H9 (cell line): Measurements from ENCODE around the gene HOMER1. TPM values are rescaled to one million over a fixed set of nuclear protein-coding genes. Genes with fewer than 3 reads are reported as not detected.

Experiments
- DNase-seq: peaks from one replicate; pipeline ENCODE4 v3.0.0-alpha.2; 2017
- H2AFZ ChIP-seq: one replicate; pipeline ENCODE4 v1.6.1; 2013; ENCODE audit warnings: mild to moderate bottlenecking, low read length, control low read depth, moderate library complexity
- H2AK5ac ChIP-seq: 2 replicates; pipeline ENCODE4 v1.6.1; 2013; ENCODE audit warnings: low read length, control low read depth, mixed read lengths; ENCODE audit not compliant: insufficient read length
- H2BK120ac ChIP-seq: one replicate; pipeline ENCODE4 v1.6.1; 2013; ENCODE audit warnings: low read depth, mild to moderate bottlenecking, low read length, control low read depth, inconsistent platforms; ENCODE audit not compliant: poor library complexity, severe bottlenecking
- H2BK12ac ChIP-seq: 2 replicates; pipeline ENCODE4 v1.6.1; 2013; ENCODE audit warnings: low read length, control low read depth, mixed read lengths, low read depth; ENCODE audit not compliant: insufficient read length
- H2BK15ac ChIP-seq: 2 replicates; pipeline ENCODE4 v1.6.1; 2013; ENCODE audit warnings: low read depth, low read length, control low read depth
- H2BK20ac ChIP-seq: one replicate; pipeline ENCODE4 v1.6.1; 2013; ENCODE audit warnings: low read depth, mild to moderate bottlenecking, low read length, control low read depth, inconsistent platforms; ENCODE audit not compliant: poor library complexity, severe bottlenecking
- H2BK5ac ChIP-seq: 2 replicates; pipeline ENCODE4 v1.6.1; 2013; ENCODE audit warnings: low read length, control low read depth, mixed read lengths; ENCODE audit not compliant: insufficient read length
- H3K14ac ChIP-seq: 2 replicates; pipeline ENCODE4 v1.6.1; 2013; ENCODE audit warnings: low read length, control low read depth; ENCODE audit not compliant: insufficient read depth
- H3K18ac ChIP-seq: 2 replicates; pipeline ENCODE4 v1.6.1; 2013; ENCODE audit warnings: low read depth, mild to moderate bottlenecking, mixed read lengths, low read length, control low read depth; ENCODE audit not compliant: insufficient read length
- H3K23ac ChIP-seq: 2 replicates; pipeline ENCODE4 v1.6.1; 2013; ENCODE audit warnings: low read length, control low read depth, mixed read lengths, low read depth; ENCODE audit not compliant: insufficient read length
- H3K23me2 ChIP-seq: 2 replicates; pipeline ENCODE4 v1.6.1; 2013; ENCODE audit warnings: low read depth, mild to moderate bottlenecking, mixed read lengths, low read length, control low read depth; ENCODE audit not compliant: insufficient read length, poor library complexity, severe bottlenecking
- H3K27ac ChIP-seq: 2 replicates; pipeline ENCODE4 v1.5.1; 2013; ENCODE audit warnings: low read length, control low read depth, mixed read lengths, low read depth; ENCODE audit not compliant: insufficient read length
- H3K27me3 ChIP-seq: 2 replicates; pipeline ENCODE4 v1.6.1; 2013; ENCODE audit warnings: low read length, control low read depth, inconsistent platforms; ENCODE audit not compliant: insufficient read depth
- H3K4ac ChIP-seq: 2 replicates; pipeline ENCODE4 v1.6.1; 2013; ENCODE audit warnings: low read depth, mild to moderate bottlenecking, control low read depth, inconsistent platforms, low read length, moderate library complexity
- H3K4me1 ChIP-seq: 2 replicates; pipeline ENCODE4 v1.6.1; 2013; ENCODE audit warnings: low read length, control low read depth, inconsistent platforms; ENCODE audit not compliant: insufficient read depth
- H3K4me2 ChIP-seq: 2 replicates; pipeline ENCODE4 v1.6.1; 2013; ENCODE audit warnings: low read length, control low read depth, mixed read lengths; ENCODE audit not compliant: insufficient read length, insufficient read depth
- H3K56ac ChIP-seq: 2 replicates; pipeline ENCODE4 v1.6.1; 2013; ENCODE audit warnings: low read depth, mild to moderate bottlenecking, mixed read lengths, low read length, control low read depth; ENCODE audit not compliant: insufficient read length
- H3K79me1 ChIP-seq: 2 replicates; pipeline ENCODE4 v1.6.1; 2013; ENCODE audit warnings: low read depth, mild to moderate bottlenecking, moderate library complexity, low read length, control low read depth, inconsistent platforms; ENCODE audit not compliant: insufficient read depth, poor library complexity, severe bottlenecking
- H3K79me2 ChIP-seq: 2 replicates; pipeline ENCODE4 v1.6.1; 2013; ENCODE audit warnings: low read length, control low read depth, inconsistent platforms; ENCODE audit not compliant: insufficient read depth
- H3K9ac ChIP-seq: 2 replicates; pipeline ENCODE4 v1.6.1; 2013; ENCODE audit warnings: low read length, control low read depth, mixed read lengths; ENCODE audit not compliant: insufficient read length; ENCODE audit errors: extremely low read depth
- H3K9me3 ChIP-seq: one replicate; pipeline ENCODE4 v1.6.1; 2013; ENCODE audit warnings: low read depth, low read length, inconsistent platforms; ENCODE audit not compliant: control insufficient read depth
- H3T11ph ChIP-seq: one replicate; pipeline ENCODE4 v1.6.1; 2013; ENCODE audit warnings: mild to moderate bottlenecking, low read length, control low read depth, inconsistent platforms
- H4K20me1 ChIP-seq: one replicate; pipeline ENCODE4 v1.6.1; 2013; ENCODE audit not compliant: control insufficient read depth, insufficient read length, insufficient read depth
- H4K5ac ChIP-seq: 2 replicates; pipeline ENCODE4 v1.6.1; 2013; ENCODE audit warnings: low read depth, mild to moderate bottlenecking, mixed read lengths, low read length, control low read depth; ENCODE audit not compliant: insufficient read length
- H4K8ac ChIP-seq: replicated peaks from 2 replicates; pipeline ENCODE4 v1.6.1; 2013; ENCODE audit warnings: low read length, control low read depth, mixed read lengths, low read depth; ENCODE audit not compliant: insufficient read length
- H4K91ac ChIP-seq: 2 replicates; pipeline ENCODE4 v1.6.1; 2013; ENCODE audit warnings: low read depth, mild to moderate bottlenecking, moderate library complexity, mixed read lengths, low read length, control low read depth; ENCODE audit not compliant: insufficient read length
- H3K27ac Mint-ChIP-seq, 3 experiments: 2 replicates in 2 of 3; 3 replicates in 1 of 3; pipeline ENCODE4 v1.8.0; 2020 to 2021; ENCODE audit warnings: mixed read lengths in 3 of 3, mild to moderate bottlenecking in 1 of 3, moderate library complexity in 1 of 3
- H3K27me3 Mint-ChIP-seq: 2 replicates; pipeline ENCODE4 v1.8.0; 2021; ENCODE audit warnings: low read depth, mild to moderate bottlenecking, moderate library complexity, mixed read lengths
- H3K36me3 Mint-ChIP-seq, 3 experiments: 2 replicates in 2 of 3; 3 replicates in 1 of 3; pipeline ENCODE4 v1.8.0; 2020 to 2021; ENCODE audit warnings: low read depth in 3 of 3, mixed read lengths in 3 of 3; ENCODE audit not compliant: insufficient read depth in 1 of 3
- H3K4me1 Mint-ChIP-seq, 2 experiments: 2 replicates each; pipeline ENCODE4 v1.8.0; 2020; ENCODE audit warnings: mixed read lengths in 2 of 2
- H3K4me3 Mint-ChIP-seq, 2 experiments: 2 replicates in 1 of 2; 3 replicates in 1 of 2; pipeline ENCODE4 v1.8.0; 2020 to 2021; ENCODE audit warnings: mild to moderate bottlenecking in 2 of 2, mixed read lengths in 2 of 2, moderate library complexity in 1 of 2
- H3K9me3 Mint-ChIP-seq, 2 experiments: 2 replicates in 1 of 2; 3 replicates in 1 of 2; pipeline ENCODE4 v1.8.0; 2020; ENCODE audit warnings: mild to moderate bottlenecking in 2 of 2, mixed read lengths in 2 of 2, moderate library complexity in 1 of 2
- WGBS: extraction: QIAGEN DNeasy Blood & Tissue Kit; methylation state at CpG from one replicate; pipeline ENCODE4 v1.1.7; 2013; ENCODE audit warnings: missing lambda C conversion rate, low lambda C conversion rate, mixed read lengths; ENCODE audit not compliant: insufficient read length; ENCODE audit errors: extremely low coverage; 5-methylcytosine and 5-hydroxymethylcytosine counted together
- total RNA-seq: library from RNA; stranded (reverse); gene quantifications from 2 replicates; pipeline ENCODE4 v1.2.1, GENCODE V29; 2021
- TF ChIP-seq, protein P1 (sequence below): fragments of 200-600 bp; sonication (generic); conservative IDR thresholded peaks from 3 replicates; pipeline ENCODE4 v1.8.0; 2021; ENCODE audit warnings: antibody characterized with exemption, mild to moderate bottlenecking

The HOMER1 gene
- total RNA-seq, 1 experiment from 2014 or later: 39.5 TPM

DNA sequence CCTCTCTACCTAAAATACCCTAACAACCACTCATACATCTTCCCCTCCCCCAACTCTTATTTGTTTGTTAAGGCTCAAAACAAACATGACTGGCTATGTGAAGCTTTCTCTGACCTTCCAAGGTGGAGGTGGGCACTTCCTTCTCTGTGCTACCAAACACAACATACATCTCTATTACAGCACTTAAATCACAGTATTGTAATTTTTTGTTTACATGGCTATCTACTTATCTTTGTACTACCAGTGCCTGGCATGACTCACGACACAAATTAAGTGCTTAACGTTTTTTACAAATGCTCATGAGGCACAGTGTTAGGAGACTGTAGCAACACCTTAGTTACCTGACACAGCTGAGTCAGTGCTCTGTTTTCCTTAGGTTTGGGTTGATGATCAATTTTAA, 18.6 kb downstream of the HOMER1 start:
- H3K4ac ChIP-seq: no peak overlapping the region
- H3K79me2 ChIP-seq: peaks cover 4% of the 10 kb centered on the region; the same call in 1 of the 2 replicates
- H2AK5ac ChIP-seq: no peak overlapping the region
- H3K9me3 ChIP-seq: no peaks in the 10 kb centered on the region
- H2BK12ac ChIP-seq: no peak overlapping the region
- H3K27ac Mint-ChIP-seq: peak overlapping the region in 1 of 3 experiments; percentile 2; a peak in 2 of 7 replicates
- H3K4me3 Mint-ChIP-seq: no peak overlapping the region
- H3K4me2 ChIP-seq: no peak overlapping the region
- H2BK20ac ChIP-seq: no peak overlapping the region
- no peak overlapping the region for H4K8ac ChIP-seq
- H3K14ac ChIP-seq: no peak overlapping the region; the same call in 1 of the 2 replicates
- H2BK5ac ChIP-seq: no peak overlapping the region
- H4K91ac ChIP-seq: no peak overlapping the region
- H3K56ac ChIP-seq: no peak overlapping the region
- no peak overlapping the region for H4K5ac ChIP-seq
- no peaks in the 10 kb centered on the region for H3K27me3 Mint-ChIP-seq
- H2BK15ac ChIP-seq: no peak overlapping the region
- H3T11ph ChIP-seq: no peak overlapping the region
- no peaks in the 10 kb centered on the region for H3K9me3 Mint-ChIP-seq
- DNase-seq: no peak
- no peaks in the 10 kb centered on the region for H3K27me3 ChIP-seq
- H2BK120ac ChIP-seq: no peak overlapping the region
- H3K36me3 Mint-ChIP-seq: peaks cover 0 to 4% (median 0%) of the 10 kb centered on the region in 3 experiments; a peak in 2 of 7 replicates
- H2AFZ ChIP-seq: no peak overlapping the region
- no CpG with 5 or more reads among the region's 2 CpGs for WGBS
- no peaks in the 10 kb centered on the region for H3K23me2 ChIP-seq
- H4K20me1 ChIP-seq: no peaks in the 10 kb centered on the region
- H3K79me1 ChIP-seq: no peaks in the 10 kb centered on the region
- H3K18ac ChIP-seq: no peak overlapping the region
- H3K23ac ChIP-seq: no peak overlapping the region
- no peak overlapping the region for H3K27ac ChIP-seq
- peaks cover 7% of the 10 kb centered on the region; the same call in 1 of the 2 replicates for H3K4me1 ChIP-seq
- TF ChIP-seq, protein P1, sequence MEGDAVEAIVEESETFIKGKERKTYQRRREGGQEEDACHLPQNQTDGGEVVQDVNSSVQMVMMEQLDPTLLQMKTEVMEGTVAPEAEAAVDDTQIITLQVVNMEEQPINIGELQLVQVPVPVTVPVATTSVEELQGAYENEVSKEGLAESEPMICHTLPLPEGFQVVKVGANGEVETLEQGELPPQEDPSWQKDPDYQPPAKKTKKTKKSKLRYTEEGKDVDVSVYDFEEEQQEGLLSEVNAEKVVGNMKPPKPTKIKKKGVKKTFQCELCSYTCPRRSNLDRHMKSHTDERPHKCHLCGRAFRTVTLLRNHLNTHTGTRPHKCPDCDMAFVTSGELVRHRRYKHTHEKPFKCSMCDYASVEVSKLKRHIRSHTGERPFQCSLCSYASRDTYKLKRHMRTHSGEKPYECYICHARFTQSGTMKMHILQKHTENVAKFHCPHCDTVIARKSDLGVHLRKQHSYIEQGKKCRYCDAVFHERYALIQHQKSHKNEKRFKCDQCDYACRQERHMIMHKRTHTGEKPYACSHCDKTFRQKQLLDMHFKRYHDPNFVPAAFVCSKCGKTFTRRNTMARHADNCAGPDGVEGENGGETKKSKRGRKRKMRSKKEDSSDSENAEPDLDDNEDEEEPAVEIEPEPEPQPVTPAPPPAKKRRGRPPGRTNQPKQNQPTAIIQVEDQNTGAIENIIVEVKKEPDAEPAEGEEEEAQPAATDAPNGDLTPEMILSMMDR: no peak
- H3K4me1 Mint-ChIP-seq: peaks cover 36 to 43% of the 10 kb centered on the region in 2 experiments
- H3K9ac ChIP-seq: no peak overlapping the region
